Mononuclear cell (primary cell): ENCODE data around the gene GALNT18. TPM values are rescaled to one million over a fixed set of nuclear protein-coding genes. Genes with fewer than 3 reads are reported as not detected.

Experiments
- H3K27me3 ChIP-seq: 2 replicates; pipeline ENCODE4 v1.6.0; 2011; ENCODE audit warnings: low read length, control low read depth; ENCODE audit not compliant: insufficient read depth
- H3K4me1 ChIP-seq: 2 replicates; pipeline ENCODE4 v1.5.1; 2011; ENCODE audit warnings: mild to moderate bottlenecking, low read length, control low read depth; ENCODE audit not compliant: insufficient read depth
- H3K4me3 ChIP-seq: 2 replicates; pipeline ENCODE4 v1.5.1; 2011; ENCODE audit warnings: mild to moderate bottlenecking, low read length, moderate library complexity
- H3K9me3 ChIP-seq: 2 replicates; pipeline ENCODE4 v1.5.1; 2011; ENCODE audit warnings: low read depth, mild to moderate bottlenecking, control low read depth, low read length
- total RNA-seq: library from RNA; depleted of rRNA; stranded (reverse); fragments of >200 nt; gene quantifications from one replicate; pipeline ENCODE4 v1.2.3, GENCODE V29; 2012

The GALNT18 gene
- total RNA-seq, 1 donor: 0.21 TPM

GRCh38 chr11:11543656-11544055 lies 78.1 kb downstream of the GALNT18 start:
- no peaks in the 10 kb centered on the region for H3K27me3 ChIP-seq
- no peaks in the 10 kb centered on the region for H3K9me3 ChIP-seq
- H3K4me3 ChIP-seq: no peak overlapping the region
- H3K4me1 ChIP-seq: no peaks in the 10 kb centered on the region

DNA sequence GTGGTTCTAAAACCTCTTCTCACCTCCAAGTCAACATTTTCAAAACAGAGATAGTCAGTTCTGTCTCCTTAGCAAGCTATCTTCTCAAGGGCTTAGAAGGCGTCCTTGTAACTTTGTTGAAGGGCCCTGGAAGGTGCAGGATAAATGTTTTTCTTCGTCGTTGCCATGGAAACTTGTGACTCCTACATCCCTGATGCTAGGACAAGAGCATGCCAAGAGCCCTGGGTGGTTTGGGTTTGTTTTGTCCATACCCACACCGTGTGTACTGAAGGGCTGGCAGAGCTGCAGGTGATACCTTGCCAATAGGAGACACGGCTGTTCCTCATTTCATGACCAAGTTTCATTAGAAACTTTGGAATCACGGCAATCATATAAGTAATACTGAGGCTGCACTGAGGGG lies 81.6 kb downstream of the GALNT18 start:
- no peaks in the 10 kb centered on the region for H3K4me1 ChIP-seq
- no peaks in the 10 kb centered on the region for H3K27me3 ChIP-seq
- no peak overlapping the region for H3K4me3 ChIP-seq
- no peaks in the 10 kb centered on the region for H3K9me3 ChIP-seq

DNA sequence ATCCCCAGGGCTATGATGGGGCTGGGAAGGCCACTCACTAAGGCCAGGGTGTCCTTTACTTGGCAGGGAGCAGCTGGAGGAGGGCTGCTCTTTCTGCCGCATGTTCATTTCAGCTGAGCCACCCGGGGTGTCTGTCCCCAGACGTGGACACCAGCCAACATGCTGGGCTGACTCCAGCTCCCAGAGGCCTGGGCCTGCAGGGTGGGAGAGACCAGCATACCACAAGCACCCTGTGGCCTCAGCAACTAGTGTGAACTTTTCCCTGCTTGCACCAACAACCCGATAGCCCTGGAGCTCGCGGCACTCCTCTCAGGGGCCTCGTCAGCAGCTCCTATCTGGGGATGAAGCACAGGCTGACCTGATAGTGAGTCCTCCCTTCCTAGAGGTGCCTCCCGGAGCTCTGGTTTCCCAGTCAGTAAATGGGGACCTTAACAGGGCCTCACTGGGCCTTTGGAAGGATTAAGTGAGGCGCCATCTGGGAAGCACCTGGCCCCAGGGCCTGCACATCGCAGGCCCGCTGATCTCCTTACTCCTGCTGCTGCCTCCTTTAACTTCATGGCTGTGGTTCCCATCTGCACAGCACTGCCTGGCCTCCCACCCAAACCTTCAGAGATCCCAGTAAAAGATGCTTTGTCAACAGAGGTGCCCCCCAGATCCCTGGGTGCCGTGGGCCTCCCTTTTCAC lies 83.4 kb downstream of the GALNT18 start:
- no peaks in the 10 kb centered on the region for H3K4me1 ChIP-seq
- H3K4me3 ChIP-seq: no peak overlapping the region
- H3K9me3 ChIP-seq: no peaks in the 10 kb centered on the region
- no peaks in the 10 kb centered on the region for H3K27me3 ChIP-seq

DNA sequence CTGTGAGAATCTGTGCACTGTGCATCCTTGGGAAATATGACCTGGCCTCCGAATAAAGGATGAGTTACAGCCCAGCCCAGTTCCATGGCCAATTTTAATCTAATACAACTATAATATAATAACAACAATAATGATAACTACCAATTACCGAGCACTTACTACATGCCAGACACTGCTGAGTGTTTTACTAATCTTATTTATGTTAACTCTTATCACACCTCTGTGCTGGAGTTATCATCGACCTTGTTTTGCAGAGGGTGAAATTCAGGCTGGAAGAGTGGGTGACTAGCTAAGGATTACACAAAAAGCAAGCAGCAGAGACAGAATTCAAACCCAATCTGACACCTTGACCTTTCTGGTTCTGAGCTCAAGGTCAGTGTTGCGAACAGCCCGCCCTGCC lies 83.9 kb downstream of the GALNT18 start:
- H3K4me3 ChIP-seq: no peak overlapping the region
- no peaks in the 10 kb centered on the region for H3K9me3 ChIP-seq
- no peaks in the 10 kb centered on the region for H3K27me3 ChIP-seq
- no peaks in the 10 kb centered on the region for H3K4me1 ChIP-seq

GRCh38 chr11:11537372-11537771 lies 84.4 kb downstream of the GALNT18 start:
- Histone ChIP-seq H3K9me3 (no peaks in the 10 kb centered on the region), H3K4me3 (no peak overlapping the region), H3K27me3 (no peaks in the 10 kb centered on the region), H3K4me1 (no peaks in the 10 kb centered on the region)

- H3K9me3 ChIP-seq: no peaks in the 10 kb centered on the region
- no peaks in the 10 kb centered on the region for H3K4me1 ChIP-seq
- H3K27me3 ChIP-seq: no peaks in the 10 kb centered on the region
- H3K4me3 ChIP-seq: no peak overlapping the region
These were observed 85.2 kb downstream of the GALNT18 start for GRCh38 chr11:11536650-11537049.

GRCh38 chr11:11535611-11536010 lies 86.2 kb downstream of the GALNT18 start:
- H3K4me3 ChIP-seq: no peak overlapping the region
- no peaks in the 10 kb centered on the region for H3K4me1 ChIP-seq
- H3K27me3 ChIP-seq: no peaks in the 10 kb centered on the region
- H3K9me3 ChIP-seq: no peaks in the 10 kb centered on the region

- no peaks in the 10 kb centered on the region for H3K9me3 ChIP-seq
- no peak overlapping the region for H3K4me3 ChIP-seq
- H3K27me3 ChIP-seq: no peaks in the 10 kb centered on the region
- H3K4me1 ChIP-seq: no peaks in the 10 kb centered on the region
These were observed 86.8 kb downstream of the GALNT18 start for GRCh38 chr11:11534981-11535380.

GRCh38 chr11:11533751-11534150 lies 88.1 kb downstream of the GALNT18 start:
- H3K9me3 ChIP-seq: no peaks in the 10 kb centered on the region
- no peaks in the 10 kb centered on the region for H3K4me1 ChIP-seq
- no peak overlapping the region for H3K4me3 ChIP-seq
- no peaks in the 10 kb centered on the region for H3K27me3 ChIP-seq

DNA sequence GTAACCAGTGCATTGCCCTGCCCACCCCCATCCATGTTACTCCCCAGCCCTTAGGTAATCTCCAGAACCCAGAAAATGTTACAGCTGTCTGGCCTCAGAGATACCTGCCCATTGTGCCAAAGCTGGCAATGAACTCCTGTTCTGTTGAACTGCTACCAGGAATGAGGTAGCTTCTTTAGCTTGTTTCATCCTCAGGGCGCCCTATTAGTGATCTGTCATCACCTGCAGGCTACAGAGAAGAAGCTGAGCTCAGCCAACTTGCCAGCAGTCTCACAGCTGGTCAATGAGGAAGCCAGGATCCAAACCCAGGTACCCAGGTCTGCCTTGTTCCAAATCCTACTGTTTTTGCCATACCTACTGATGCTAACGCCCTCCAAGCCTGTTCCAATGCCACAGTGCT lies 88.7 kb downstream of the GALNT18 start:
- Histone ChIP-seq H3K4me1 (no peaks in the 10 kb centered on the region), H3K4me3 (no peak overlapping the region), H3K9me3 (no peaks in the 10 kb centered on the region), H3K27me3 (no peaks in the 10 kb centered on the region)

GRCh38 chr11:11532574-11532973 lies 89.2 kb downstream of the GALNT18 start:
- no peaks in the 10 kb centered on the region for H3K27me3 ChIP-seq

GRCh38 chr11:11531131-11531908 lies 90.5 kb downstream of the GALNT18 start:
- no peaks in the 10 kb centered on the region for H3K9me3 ChIP-seq
- H3K27me3 ChIP-seq: no peaks in the 10 kb centered on the region
- no peak overlapping the region for H3K4me3 ChIP-seq
- no peaks in the 10 kb centered on the region for H3K4me1 ChIP-seq

More at GRCh38 chr11:11532574-11532973, 89.2 kb downstream of the GALNT18 start:
- no peaks in the 10 kb centered on the region for H3K4me1 ChIP-seq
- no peak overlapping the region for H3K4me3 ChIP-seq
- H3K9me3 ChIP-seq: no peaks in the 10 kb centered on the region

GRCh38 chr11:11528986-11529385 lies 92.8 kb downstream of the GALNT18 start:
- no peaks in the 10 kb centered on the region for H3K27me3 ChIP-seq
- H3K4me3 ChIP-seq: no peak overlapping the region
- no peaks in the 10 kb centered on the region for H3K9me3 ChIP-seq
- no peaks in the 10 kb centered on the region for H3K4me1 ChIP-seq

DNA sequence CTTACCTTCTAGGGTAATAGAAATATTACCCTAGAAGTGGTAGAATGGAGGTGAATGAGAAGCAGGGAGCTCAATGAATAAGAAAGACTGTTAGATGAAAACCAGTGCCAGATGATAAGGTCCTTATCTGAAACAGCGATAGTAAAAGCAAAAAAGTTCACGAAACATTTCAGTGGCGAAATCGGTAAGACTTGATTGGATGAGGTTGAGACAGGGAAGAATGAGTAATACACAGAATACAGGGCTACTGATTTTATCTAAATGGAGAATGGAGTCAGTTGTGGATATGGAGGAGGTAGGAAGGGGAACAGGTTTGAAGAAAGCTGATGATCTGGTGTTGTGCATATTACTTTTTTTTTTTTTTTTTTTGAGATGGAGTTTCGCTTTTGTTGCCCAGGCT lies 96.5 kb downstream of the GALNT18 start:
- Histone ChIP-seq H3K4me1 (no peaks in the 10 kb centered on the region), H3K9me3 (no peaks in the 10 kb centered on the region), H3K27me3 (no peaks in the 10 kb centered on the region), H3K4me3 (no peak overlapping the region)

DNA sequence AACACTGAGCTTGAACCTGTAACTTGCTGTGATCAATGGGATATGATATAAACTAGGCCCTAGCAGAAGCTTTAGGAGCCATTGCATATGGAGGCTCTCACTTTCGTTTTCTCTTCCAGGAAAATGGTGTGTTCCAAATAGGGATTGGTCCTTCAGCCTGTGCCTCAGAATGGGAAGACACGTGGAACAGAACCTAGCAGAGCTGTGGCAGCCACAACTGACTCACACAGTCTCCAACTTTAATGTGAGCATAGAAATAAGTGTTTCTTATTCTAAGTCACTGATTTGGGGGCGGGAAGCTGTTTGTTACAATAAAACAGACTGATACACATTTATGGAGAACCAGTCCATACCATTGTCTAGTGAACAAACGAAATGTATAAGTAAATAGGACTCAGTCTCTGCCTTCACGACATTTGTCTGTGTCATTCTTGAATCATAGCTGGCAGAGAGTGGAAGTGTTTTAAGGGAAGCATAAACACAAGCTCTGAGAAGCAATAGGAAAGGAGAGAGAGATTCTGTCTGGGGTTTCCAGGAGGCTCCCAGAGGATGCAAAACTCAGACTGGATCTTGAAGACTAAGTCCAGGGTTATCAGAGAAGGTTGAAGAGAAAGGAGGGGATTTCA lies 97.3 kb downstream of the GALNT18 start:
- H3K4me3 ChIP-seq: no peak overlapping the region
- H3K4me1 ChIP-seq: no peaks in the 10 kb centered on the region
- H3K9me3 ChIP-seq: no peaks in the 10 kb centered on the region
- no peaks in the 10 kb centered on the region for H3K27me3 ChIP-seq
